ENCODE results near the gene TMEM53. TPM values are rescaled to one million over a fixed set of nuclear protein-coding genes. Genes with fewer than 3 reads are reported as not detected.

The TMEM53 gene
- 1 to 10 TPM; 1.7 to 2.2 TPM for total RNA-seq
- 1 to 10 TPM; 3.5 to 5.7 TPM for polyA plus RNA-seq

GRCh38 chr1:44674113-44675000, at the start of gene TMEM53, which contains the start of gene ARMH1:
Gene TMEM53 (minus strand): TSS chr1:44674481. CDS start chr1:44674391, 90 bp downstream.
Gene ARMH1 (plus strand): TSS chr1:44674714. CDS start chr1:44689698, 14,984 bp downstream.
- H3K27me3 Mint-ChIP-seq: no peaks in the 10 kb centered on the region
- Histone ChIP-seq H3K36me3 (ENCODE audit: insufficient read depth, low read length) (no peaks in the 10 kb centered on the region), H3K9me3 (ENCODE audit: control insufficient read depth in 1 of 2, low read length in 2 of 2) (no peaks in the 10 kb centered on the region), H3K4me1 (ENCODE audit: insufficient read depth, low read length) (peaks cover 25% of the 10 kb centered on the region), H3K4me3 (ENCODE audit: low read length in 2 of 2) (peak within 1 kb of the TSS; percentile 62 to 95), H3K27me3 (ENCODE audit: insufficient read depth, low read length) (no peaks in the 10 kb centered on the region), H3K27ac (ENCODE audit: low read depth, low read length) (peak within 1 kb of the TSS; percentile 74)
- DNase-seq: peak; percentile 96 to 98 (median 97)
- H3K27ac Mint-ChIP-seq: peak within 1 kb of the TSS; percentile 87 to 94 (median 93)
- ChIA-PET CTCF (ENCODE audit: partially characterized antibody) (interaction anchor here (0.8 to 3.5 kb wide), 9 partner anchors 9 to 103 kb away, joined by 3 to 16 read pairs (median 4); partner anchors contain the start of gene RNU5D-1), POLR2A (ENCODE audit: partially characterized antibody) (interaction anchor here (0.6 to 5.0 kb wide), 21 partner anchors 10 to 1014 kb away, joined by 3 to 64 read pairs (median 3); partner anchors contain the start of genes DMAP1, MUTYH, PLK3 and PRDX1)
- peaks cover 11 to 31% (median 23%) of the 10 kb centered on the region in 4 donors for H3K4me1 Mint-ChIP-seq
- peaks cover 0 to 3% of the 10 kb centered on the region in 2 donors for H3K36me3 Mint-ChIP-seq
- intact Hi-C loops (cut with micrococcal nuclease): loop anchor here (1.0 to 2.0 kb wide), 5 partner anchors 42 to 1012 kb away; partner anchors contain the start of genes EIF2B3, ERI3, GPBP1L1 and RNU5D-1
- H3K9me3 Mint-ChIP-seq: no peaks in the 10 kb centered on the region
- peak within 1 kb of the TSS; percentile 89 to 95 (median 90) for H3K4me3 Mint-ChIP-seq

- Mint-ChIP-seq H3K4me3 (peak overlapping the region; percentile 76 to 92 (median 84)), H3K27ac (peak overlapping the region; percentile 87 to 97 (median 94)), H3K36me3 (peaks cover 0 to 2% of the 10 kb centered on the region in 2 donors), H3K9me3 (no peaks in the 10 kb centered on the region), H3K27me3 (no peaks in the 10 kb centered on the region), H3K4me1 (peaks cover 42 to 67% (median 52%) of the 10 kb centered on the region in 4 donors)
- no peaks in the 10 kb centered on the region for H3K27me3 ChIP-seq (ENCODE audit: insufficient read depth, low read length)
- no peaks in the 10 kb centered on the region for H3K9me3 ChIP-seq (ENCODE audit: control insufficient read depth in 1 of 2, low read length in 2 of 2)
- intact Hi-C loops (cut with micrococcal nuclease): no loop called here
- peak overlapping the region; percentile 2 to 45 for H3K4me3 ChIP-seq (ENCODE audit: low read length in 2 of 2)
- peak overlapping the region; percentile 50 for H3K27ac ChIP-seq (ENCODE audit: low read depth, low read length)
- no peaks in the 10 kb centered on the region for H3K36me3 ChIP-seq (ENCODE audit: insufficient read depth, low read length)
- CTCF ChIA-PET (ENCODE audit: partially characterized antibody): interaction anchor here (0.6 to 1.4 kb wide), 4 partner anchors 8 to 96 kb away, joined by 3 to 6 read pairs (median 4); partner anchors contain the start of gene RNU5D-1
- peaks cover 58% of the 10 kb centered on the region for H3K4me1 ChIP-seq (ENCODE audit: insufficient read depth, low read length)
- POLR2A ChIA-PET (ENCODE audit: partially characterized antibody): interaction anchor here (0.6 to 8.6 kb wide), 12 partner anchors 7 to 798 kb away, joined by 3 to 182 read pairs (median 23); partner anchors contain the start of genes BTBD19, DYNLT4, HECTD3 and KIF2C
- DNase-seq: peak in 2 of 5 donors; percentile 36 to 59
Observed at GRCh38 chr1:44723496-44724295, 49.4 kb upstream of the TMEM53 start.

GRCh38 chr1:44723064-44723463, 48.8 kb upstream of the TMEM53 start:
- intact Hi-C loops (cut with micrococcal nuclease): no loop called here
- no peak for DNase-seq
- Mint-ChIP-seq H3K4me1 (peaks cover 46 to 71% (median 55%) of the 10 kb centered on the region in 4 donors), H3K36me3 (peaks cover 0 to 2% of the 10 kb centered on the region in 2 donors), H3K4me3 (peak overlapping the region; percentile 76 to 92 (median 84)), H3K27me3 (no peaks in the 10 kb centered on the region), H3K27ac (peak overlapping the region; percentile 87 to 97 (median 94)), H3K9me3 (no peaks in the 10 kb centered on the region)
- no peaks in the 10 kb centered on the region for H3K27me3 ChIP-seq (ENCODE audit: insufficient read depth, low read length)
- no peaks in the 10 kb centered on the region for H3K9me3 ChIP-seq (ENCODE audit: control insufficient read depth in 1 of 2, low read length in 2 of 2)
- peak overlapping the region; percentile 50 for H3K27ac ChIP-seq (ENCODE audit: low read depth, low read length)
- H3K36me3 ChIP-seq (ENCODE audit: insufficient read depth, low read length): no peaks in the 10 kb centered on the region
- peaks cover 58% of the 10 kb centered on the region for H3K4me1 ChIP-seq (ENCODE audit: insufficient read depth, low read length)
- POLR2A ChIA-PET (ENCODE audit: partially characterized antibody): interaction anchor here (1.0 to 8.6 kb wide), 14 partner anchors 8 to 963 kb away, joined by 3 to 182 read pairs (median 20); partner anchors contain the start of genes BTBD19, DYNLT4, GPBP1L1 and HECTD3
- H3K4me3 ChIP-seq (ENCODE audit: low read length in 2 of 2): peak overlapping the region in 1 of 2 donors; percentile 45
- CTCF ChIA-PET (ENCODE audit: partially characterized antibody): interaction anchor here (0.6 to 1.4 kb wide), 4 partner anchors 8 to 96 kb away, joined by 3 to 6 read pairs (median 4); partner anchors contain the start of gene RNU5D-1

GRCh38 chr1:44721485-44722361, 47.4 kb upstream of the TMEM53 start:
- Histone ChIP-seq H3K4me1 (ENCODE audit: insufficient read depth, low read length) (peaks cover 58% of the 10 kb centered on the region), H3K4me3 (ENCODE audit: low read length in 2 of 2) (no peak overlapping the region), H3K27ac (ENCODE audit: low read depth, low read length) (peak overlapping the region; percentile 51), H3K36me3 (ENCODE audit: insufficient read depth, low read length) (no peaks in the 10 kb centered on the region), H3K9me3 (ENCODE audit: control insufficient read depth in 1 of 2, low read length in 2 of 2) (no peaks in the 10 kb centered on the region), H3K27me3 (ENCODE audit: insufficient read depth, low read length) (no peaks in the 10 kb centered on the region)
- Mint-ChIP-seq H3K4me3 (peak overlapping the region; percentile 57 to 87 (median 80)), H3K36me3 (peaks cover 0 to 2% of the 10 kb centered on the region in 2 donors), H3K4me1 (peaks cover 50 to 74% (median 62%) of the 10 kb centered on the region in 4 donors), H3K27ac (peak overlapping the region; percentile 89 to 97 (median 94)), H3K27me3 (no peaks in the 10 kb centered on the region), H3K9me3 (no peaks in the 10 kb centered on the region)
- CTCF ChIA-PET (ENCODE audit: partially characterized antibody): interaction anchor here (0.6 to 12.0 kb wide), 10 partner anchors 9 to 771 kb away, joined by 3 to 175 read pairs (median 5); partner anchors contain the start of genes BEST4, BTBD19 and RNU5D-1
- intact Hi-C loops (cut with micrococcal nuclease): loop anchor here (1.0 kb wide), 1 partner anchor 10 kb away; the partner anchor contains the start of gene RNU5D-1
- POLR2A ChIA-PET (ENCODE audit: partially characterized antibody): interaction anchor here (0.5 to 8.6 kb wide), 41 partner anchors 9 to 965 kb away, joined by 3 to 182 read pairs (median 6); partner anchors contain the start of genes ARMH1, BTBD19, CCDC163 and DMAP1
- peak; percentile 77 to 85 (median 79) for DNase-seq

GRCh38 chr1:44720281-44720680, 46.0 kb upstream of the TMEM53 start:
- Mint-ChIP-seq H3K27ac (peak overlapping the region; percentile 26 to 96 (median 93)), H3K4me1 (peaks cover 55 to 83% (median 70%) of the 10 kb centered on the region in 4 donors), H3K36me3 (peaks cover 0 to 1% of the 10 kb centered on the region in 2 donors), H3K9me3 (no peaks in the 10 kb centered on the region), H3K4me3 (peak overlapping the region in 7 of 8 donors; percentile 3 to 87 (median 59)), H3K27me3 (no peaks in the 10 kb centered on the region)
- intact Hi-C loops (cut with micrococcal nuclease): no loop called here
- Histone ChIP-seq H3K4me3 (ENCODE audit: low read length in 2 of 2) (no peak overlapping the region), H3K27me3 (ENCODE audit: insufficient read depth, low read length) (no peaks in the 10 kb centered on the region), H3K27ac (ENCODE audit: low read depth, low read length) (no peak overlapping the region), H3K9me3 (ENCODE audit: control insufficient read depth in 1 of 2, low read length in 2 of 2) (no peaks in the 10 kb centered on the region), H3K36me3 (ENCODE audit: insufficient read depth, low read length) (no peaks in the 10 kb centered on the region), H3K4me1 (ENCODE audit: insufficient read depth, low read length) (peaks cover 65% of the 10 kb centered on the region)
- ChIA-PET POLR2A (ENCODE audit: partially characterized antibody) (interaction anchor here (1.7 to 8.6 kb wide), 8 partner anchors 11 to 292 kb away, joined by 4 to 182 read pairs (median 40); partner anchors contain the start of genes BTBD19, DYNLT4, HECTD3 and KIF2C), CTCF (ENCODE audit: partially characterized antibody) (interaction anchor here (1.1 to 12.0 kb wide), 2 partner anchors 11 to 56 kb away, joined by 3 to 175 read pairs; partner anchors contain the start of gene RNU5D-1)
- no peak for DNase-seq

Data from CD4-positive, alpha-beta memory T cell (primary cell).